B cell (primary cell): ENCODE data around the gene TARS1. TPM values are rescaled to one million over a fixed set of nuclear protein-coding genes. Genes with fewer than 3 reads are reported as not detected.

Source experiments
- ATAC-seq: fragments of 200-7000 bp; cut with Tn5 transposase; one replicate; pipeline ENCODE4 v1.10.0; 2021; ENCODE audit warnings: low read depth, mild to moderate bottlenecking, moderate number of reproducible peaks, moderate library complexity
- CTCF ChIA-PET: fragments of 350-600 bp; sonication (Branson Sonifier 250); formaldehyde crosslinking; loops from one replicate; lab custom pipeline; 2021; ENCODE audit warnings: antibody characterized with exemption, inconsistent platforms; lab: Charles Lee
- POLR2A ChIA-PET: fragments of 350-600 bp; sonication (Branson Sonifier 250); formaldehyde crosslinking; loops from one replicate; lab custom pipeline; 2021; ENCODE audit warnings: antibody characterized with exemption; lab: Charles Lee
- DNase-seq: peaks from one replicate; pipeline ENCODE4 v3.0.0; 2013
- H2AFZ ChIP-seq: 2 replicates; pipeline ENCODE4 v1.6.1; 2012; ENCODE audit warnings: mild to moderate bottlenecking, low read depth, low read length; ENCODE audit not compliant: insufficient read depth, poor library complexity, severe bottlenecking
- H3K27ac ChIP-seq, 2 donors: 1 replicate in 1 of 2; 2 replicates in 1 of 2; pipeline ENCODE4 v1.5.1; 2012 to 2013; ENCODE audit warnings: low read length in 2 of 2, mild to moderate bottlenecking in 2 of 2, moderate library complexity in 1 of 2
- H3K27me3 ChIP-seq, 4 experiments: fragments of 200-600 bp in 1 of 4; sonication (generic) in 1 of 4; replicated peaks in 1 of 4; 1 replicate in 2 of 4; 2 replicates in 2 of 4; pipeline versions ENCODE4 v1.6.1 to v1.7.0; 2013 to 2016; ENCODE audit warnings: low read length in 3 of 4, mild to moderate bottlenecking in 2 of 4, mixed read lengths in 1 of 4, moderate library complexity in 1 of 4; ENCODE audit not compliant: insufficient read depth in 4 of 4, control insufficient read depth in 3 of 4; ENCODE audit errors: control extremely low read depth in 1 of 4
- H3K36me3 ChIP-seq, 2 experiments: replicated peaks in 1 of 2; 1 replicate in 1 of 2; 2 replicates in 1 of 2; pipeline versions ENCODE4 v1.6.1 to v1.7.1; 2013; ENCODE audit warnings: low read length in 1 of 2; ENCODE audit not compliant: insufficient read depth in 2 of 2, control insufficient read depth in 1 of 2; ENCODE audit errors: control extremely low read depth in 1 of 2, extremely low read depth in 1 of 2
- H3K4me1 ChIP-seq, 2 donors: fragments of 200-600 bp in 1 of 2; sonication (generic) in 1 of 2; 1 replicate in 1 of 2; 2 replicates in 1 of 2; pipeline versions ENCODE4 v1.5.1 to v1.6.1; 2013 to 2017; ENCODE audit warnings: low read length in 2 of 2; ENCODE audit not compliant: control insufficient read depth in 2 of 2, insufficient read depth in 2 of 2
- H3K4me2 ChIP-seq: replicated peaks from 2 replicates; pipeline ENCODE3; 2012; ENCODE audit warnings: mild to moderate bottlenecking, low read depth, low read length; ENCODE audit not compliant: poor library complexity, severe bottlenecking
- H3K4me3 ChIP-seq, 5 experiments: fragments of 200-600 bp in 1 of 5; sonication (generic) in 1 of 5; 1 replicate in 3 of 5; 2 replicates in 2 of 5; pipeline versions ENCODE4 v1.5.1 to v1.7.0; 2011 to 2016; ENCODE audit warnings: low read length in 4 of 5, mild to moderate bottlenecking in 4 of 5, low read depth in 2 of 5, control low read depth in 1 of 5, moderate library complexity in 1 of 5; ENCODE audit not compliant: insufficient read depth in 1 of 5; ENCODE audit errors: control extremely low read depth in 1 of 5, extremely low read depth in 1 of 5
- H3K79me2 ChIP-seq: fragments of 200-600 bp; sonication (generic); one replicate; pipeline ENCODE4 v1.6.0; 2016; ENCODE audit warnings: low read length; ENCODE audit not compliant: control insufficient read depth, insufficient read depth
- H3K9ac ChIP-seq: fragments of 200-600 bp; sonication (generic); 2 replicates; pipeline ENCODE4 v1.6.1; 2017; ENCODE audit warnings: mild to moderate bottlenecking, low read length, moderate library complexity
- H3K9me3 ChIP-seq, 3 donors: one replicate each; pipeline versions ENCODE4 v1.6.1 to v1.7.1; 2013; ENCODE audit warnings: low read length in 2 of 3; ENCODE audit not compliant: control insufficient read depth in 2 of 3, insufficient read depth in 1 of 3; ENCODE audit errors: control extremely low read depth in 1 of 3
- H4K20me1 ChIP-seq: 2 replicates; pipeline ENCODE4 v1.6.0; 2012; ENCODE audit warnings: mild to moderate bottlenecking, low read length; ENCODE audit not compliant: insufficient read depth, control insufficient read depth, poor library complexity, severe bottlenecking
- H3K27ac Mint-ChIP-seq: one replicate; pipeline ENCODE4 v1.8.0; 2021; ENCODE audit warnings: mixed read lengths
- H3K27me3 Mint-ChIP-seq: one replicate; pipeline ENCODE4 v1.8.0; 2021; ENCODE audit warnings: mixed read lengths
- H3K4me1 Mint-ChIP-seq: one replicate; pipeline ENCODE4 v1.8.0; 2021; ENCODE audit warnings: mixed read lengths
- H3K4me3 Mint-ChIP-seq: one replicate; pipeline ENCODE4 v1.8.0; 2021; ENCODE audit warnings: mixed read lengths
- H3K9me3 Mint-ChIP-seq: one replicate; pipeline ENCODE4 v1.8.0; 2022; ENCODE audit warnings: mixed read lengths; ENCODE audit not compliant: insufficient read depth
- CTCF ChIP-seq: fragments of 200-600 bp; IDR thresholded peaks from one replicate; pipeline ENCODE4 v1.8.0; 2022; ENCODE audit warnings: antibody characterized with exemption, mild to moderate bottlenecking
- EZH2 ChIP-seq: IDR thresholded peaks from 2 replicates; pipeline ENCODE4 v1.6.1; 2012; ENCODE audit warnings: borderline replicate concordance, low read depth, mild to moderate bottlenecking, moderate library complexity, low read length; ENCODE audit not compliant: insufficient read depth, poor library complexity, severe bottlenecking
- WGBS: methylation state at CpG from one replicate; pipeline ENCODE4 v1.1.5; 2013; ENCODE audit warnings: missing lambda C conversion rate; ENCODE audit not compliant: insufficient coverage; 5-methylcytosine and 5-hydroxymethylcytosine counted together
- intact Hi-C: fragments of 100-400 bp; cut with micrococcal nuclease; formaldehyde crosslinking; loops from one replicate; pipeline ENCODE4 v1.10.0; 2022
- polyA plus RNA-seq: library from polyadenylated mRNA; depleted of rRNA; stranded (reverse); fragments of >200 nt; gene quantifications from 2 replicates; pipeline ENCODE4 v1.2.3, GENCODE V29; 2012
- total RNA-seq, 2 donors: library from RNA; stranded (reverse); fragments of 120-200 nt in 1 of 2; gene quantifications; 1 replicate in 1 of 2; 2 replicates in 1 of 2; pipeline versions ENCODE4 v1.2.3 to v1.2.4, GENCODE V29; 2013 to 2022

The TARS1 gene
- total and polyA plus RNA-seq, 2 donors (not counting 1 experiment from before 2014, with no cell fraction given): 11.0 to 66.0 TPM

GRCh38 chr5:33410221-33410620 lies 30.5 kb upstream of the TARS1 start:
- Histone ChIP-seq H3K9ac (no peak overlapping the region), H3K4me2 (no peak overlapping the region), H3K27me3 (no peaks in the 10 kb centered on the region), H3K27ac (no peak overlapping the region), H3K4me1 (no peaks in the 10 kb centered on the region), H3K4me3 (no peak overlapping the region), H4K20me1 (no peaks in the 10 kb centered on the region), H3K79me2 (no peaks in the 10 kb centered on the region), H2AFZ (no peak overlapping the region), H3K36me3 (no peaks in the 10 kb centered on the region), H3K9me3 (no peaks in the 10 kb centered on the region)
- WGBS: no CpG with 5 or more reads among the region's 1 CpG
- intact Hi-C loops: no loop called here
- H3K4me3 Mint-ChIP-seq: no peak overlapping the region
- DNase-seq (no peak), ATAC-seq (no peak)
- TF ChIP-seq CTCF (no peak), EZH2 (no peak)
- ChIA-PET CTCF (no interaction called here), POLR2A (no interaction called here)
- H3K9me3 Mint-ChIP-seq: no peaks in the 10 kb centered on the region
- H3K27ac Mint-ChIP-seq: no peak overlapping the region
- peaks cover 11% of the 10 kb centered on the region for H3K27me3 Mint-ChIP-seq
- no peaks in the 10 kb centered on the region for H3K4me1 Mint-ChIP-seq

- no peak for TF ChIP-seq CTCF
- no peak overlapping the region for H3K4me2 ChIP-seq
- ChIA-PET CTCF (no interaction called here), POLR2A (no interaction called here)
- intact Hi-C loops: no loop called here
- H3K27me3 ChIP-seq: no peaks in the 10 kb centered on the region
- Mint-ChIP-seq H3K27ac (no peak overlapping the region), H3K9me3 (no peaks in the 10 kb centered on the region), H3K4me1 (no peaks in the 10 kb centered on the region), H3K27me3 (peaks cover 11% of the 10 kb centered on the region), H3K4me3 (no peak overlapping the region)
- ATAC-seq (no peak), DNase-seq (no peak)
- H3K9ac ChIP-seq: no peak overlapping the region
- no peaks in the 10 kb centered on the region for H3K4me1 ChIP-seq
- no peak overlapping the region for H2AFZ ChIP-seq
- no CpG with 5 or more reads among the region's 1 CpG for WGBS
- no peak overlapping the region for H3K4me3 ChIP-seq
- H4K20me1 ChIP-seq: no peaks in the 10 kb centered on the region
- H3K9me3 ChIP-seq: no peaks in the 10 kb centered on the region
- no peak overlapping the region for H3K27ac ChIP-seq
- H3K36me3 ChIP-seq: no peaks in the 10 kb centered on the region
- no peaks in the 10 kb centered on the region for H3K79me2 ChIP-seq
Observed at GRCh38 chr5:33411498-33411897, 29.3 kb upstream of the TARS1 start.
